Measurements from ENCODE around the gene ERICH6B. TPM values are rescaled to one million over a fixed set of nuclear protein-coding genes. Genes with fewer than 3 reads are reported as not detected.

Gene ERICH6B
- total and polyA plus RNA-seq, 5 donors: not detected

- Histone ChIP-seq H3K27me3 (ENCODE audit: control insufficient read depth, insufficient read depth) (no peaks in the 10 kb centered on the region), H3K4me1 (ENCODE audit: control insufficient read depth, insufficient read depth, low read length) (no peaks in the 10 kb centered on the region), H3K27ac (ENCODE audit: low read length) (no peak overlapping the region), H3K9me3 (ENCODE audit: control insufficient read depth, low read length) (no peaks in the 10 kb centered on the region), H3K4me3 (ENCODE audit: low read length) (no peak overlapping the region)
- intact Hi-C loops (cut with DNase I): no loop called here
- 63% methylated on average over 1 of the region's 1 CpG for WGBS
- no peak for ATAC-seq
- no peak for DNase-seq
Measured at GRCh38 chr13:45575830-45576180, 39.7 kb downstream of the ERICH6B start.

- H3K27ac ChIP-seq (ENCODE audit: low read length): no peak overlapping the region
- no peak for DNase-seq
- no peaks in the 10 kb centered on the region for H3K27me3 ChIP-seq (ENCODE audit: control insufficient read depth, insufficient read depth)
- H3K4me3 ChIP-seq (ENCODE audit: low read length): no peak overlapping the region
- intact Hi-C loops (cut with DNase I): no loop called here
- no peaks in the 10 kb centered on the region for H3K9me3 ChIP-seq (ENCODE audit: control insufficient read depth, low read length)
- WGBS: 85% methylated on average over 16 of the region's 16 CpGs
- no peak for ATAC-seq
- H3K4me1 ChIP-seq (ENCODE audit: control insufficient read depth, insufficient read depth, low read length): no peaks in the 10 kb centered on the region
Measured at GRCh38 chr13:45575146-45575829, 40.3 kb downstream of the ERICH6B start.

GRCh38 chr13:45565331-45565730 lies 50.2 kb downstream of the ERICH6B start:
- intact Hi-C loops (cut with DNase I): no loop called here
- no peaks in the 10 kb centered on the region for H3K4me1 ChIP-seq (ENCODE audit: control insufficient read depth, insufficient read depth, low read length)
- H3K4me3 ChIP-seq (ENCODE audit: low read length): no peak overlapping the region
- no peak for ATAC-seq
- no peak overlapping the region for H3K27ac ChIP-seq (ENCODE audit: low read length)
- no peaks in the 10 kb centered on the region for H3K27me3 ChIP-seq (ENCODE audit: control insufficient read depth, insufficient read depth)
- H3K9me3 ChIP-seq (ENCODE audit: control insufficient read depth, low read length): no peaks in the 10 kb centered on the region
- DNase-seq: no peak

GRCh38 chr13:45564133-45564776 lies 51.3 kb downstream of the ERICH6B start:
- WGBS: 45% methylated on average over 3 of the region's 3 CpGs
- no peak for ATAC-seq

DNA sequence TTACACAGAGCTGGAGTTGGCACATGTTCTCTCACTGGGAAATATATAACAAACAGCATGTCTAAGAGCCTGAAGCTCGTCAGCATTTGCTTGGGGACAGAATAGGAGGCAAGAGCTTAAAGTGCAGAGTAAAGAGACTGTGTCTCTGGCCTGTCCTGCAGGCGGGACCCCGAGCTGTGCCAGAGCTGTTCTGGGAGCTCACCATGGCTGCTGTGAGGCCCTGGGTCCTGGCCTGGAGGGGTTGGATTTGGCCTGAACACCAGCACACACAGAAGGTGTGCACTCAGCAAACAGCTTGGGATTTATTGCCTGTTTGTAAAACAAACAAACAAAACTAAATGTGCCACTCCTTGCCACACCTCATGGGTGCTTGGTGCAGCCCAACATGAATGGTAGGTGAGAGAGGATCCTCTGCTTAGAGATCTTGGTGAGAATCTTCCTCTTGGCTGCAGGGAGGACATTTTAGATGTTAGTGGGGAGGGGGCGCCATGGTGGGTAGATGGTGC lies 60.9 kb downstream of the ERICH6B start:
- WGBS: 89% methylated on average over 4 of the region's 4 CpGs
- ATAC-seq: no peak
- Histone ChIP-seq H3K27me3 (ENCODE audit: control insufficient read depth, insufficient read depth) (no peaks in the 10 kb centered on the region), H3K4me3 (ENCODE audit: low read length) (no peak overlapping the region), H3K4me1 (ENCODE audit: control insufficient read depth, insufficient read depth, low read length) (no peaks in the 10 kb centered on the region), H3K27ac (ENCODE audit: low read length) (no peak overlapping the region), H3K9me3 (ENCODE audit: control insufficient read depth, low read length) (no peaks in the 10 kb centered on the region)
- intact Hi-C loops (cut with DNase I): no loop called here
- DNase-seq: no peak

More at GRCh38 chr13:45564133-45564776, 51.3 kb downstream of the ERICH6B start:
- Histone ChIP-seq H3K4me3 (ENCODE audit: low read length) (no peak overlapping the region), H3K9me3 (ENCODE audit: control insufficient read depth, low read length) (no peaks in the 10 kb centered on the region), H3K27ac (ENCODE audit: low read length) (no peak overlapping the region), H3K27me3 (ENCODE audit: control insufficient read depth, insufficient read depth) (no peaks in the 10 kb centered on the region), H3K4me1 (ENCODE audit: control insufficient read depth, insufficient read depth, low read length) (no peaks in the 10 kb centered on the region)
- intact Hi-C loops (cut with DNase I): no loop called here
- no peak for DNase-seq

- no peak for DNase-seq
- intact Hi-C loops (cut with DNase I): no loop called here
- Histone ChIP-seq H3K9me3 (ENCODE audit: control insufficient read depth, low read length) (no peaks in the 10 kb centered on the region), H3K27me3 (ENCODE audit: control insufficient read depth, insufficient read depth) (no peaks in the 10 kb centered on the region), H3K4me1 (ENCODE audit: control insufficient read depth, insufficient read depth, low read length) (no peaks in the 10 kb centered on the region), H3K4me3 (ENCODE audit: low read length) (no peak overlapping the region), H3K27ac (ENCODE audit: low read length) (no peak overlapping the region)
- ATAC-seq: no peak
- WGBS: 53% methylated on average over 6 of the region's 6 CpGs
Measured at GRCh38 chr13:45548281-45548680, 67.3 kb downstream of the ERICH6B start.

GRCh38 chr13:45546410-45546765 lies 69.2 kb downstream of the ERICH6B start:
- DNase-seq (no peak), ATAC-seq (no peak)
- H3K4me1 ChIP-seq (ENCODE audit: control insufficient read depth, insufficient read depth, low read length): no peaks in the 10 kb centered on the region
- H3K27me3 ChIP-seq (ENCODE audit: control insufficient read depth, insufficient read depth): no peaks in the 10 kb centered on the region
- intact Hi-C loops (cut with DNase I): no loop called here
- 84% methylated on average over 8 of the region's 8 CpGs for WGBS
- no peaks in the 10 kb centered on the region for H3K9me3 ChIP-seq (ENCODE audit: control insufficient read depth, low read length)
- H3K4me3 ChIP-seq (ENCODE audit: low read length): no peak overlapping the region
- H3K27ac ChIP-seq (ENCODE audit: low read length): no peak overlapping the region

GRCh38 chr13:45545686-45546409 lies 69.7 kb downstream of the ERICH6B start:
- H3K27me3 ChIP-seq (ENCODE audit: control insufficient read depth, insufficient read depth): no peaks in the 10 kb centered on the region
- no peak overlapping the region for H3K4me3 ChIP-seq (ENCODE audit: low read length)
- DNase-seq (no peak), ATAC-seq (no peak)
- no peaks in the 10 kb centered on the region for H3K4me1 ChIP-seq (ENCODE audit: control insufficient read depth, insufficient read depth, low read length)
- no peaks in the 10 kb centered on the region for H3K9me3 ChIP-seq (ENCODE audit: control insufficient read depth, low read length)
- WGBS: 70% methylated on average over 6 of the region's 6 CpGs
- no peak overlapping the region for H3K27ac ChIP-seq (ENCODE audit: low read length)
- intact Hi-C loops (cut with DNase I): no loop called here

DNA sequence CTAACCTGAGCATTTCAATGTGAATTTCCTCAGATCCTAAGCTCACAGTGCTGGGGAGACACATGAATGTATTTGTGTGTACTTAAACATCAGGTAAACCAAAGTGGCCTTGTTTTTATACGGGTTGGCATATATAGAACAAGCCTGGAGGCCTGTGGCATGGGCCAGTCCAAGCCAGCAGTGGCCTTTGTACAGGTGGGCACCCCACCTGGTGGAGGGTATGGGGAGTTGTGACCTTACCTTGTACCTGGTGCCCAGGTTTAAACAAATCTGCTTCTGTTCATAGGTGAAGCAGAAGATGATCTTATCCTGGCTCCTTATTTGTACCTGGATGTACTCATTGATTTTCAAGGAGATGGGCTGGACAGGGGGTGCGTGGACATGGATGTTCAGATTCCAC lies 71.0 kb downstream of the ERICH6B start:
- DNase-seq: no peak
- Histone ChIP-seq H3K9me3 (ENCODE audit: control insufficient read depth, low read length) (no peaks in the 10 kb centered on the region), H3K27ac (ENCODE audit: low read length) (no peak overlapping the region), H3K4me3 (ENCODE audit: low read length) (no peak overlapping the region), H3K27me3 (ENCODE audit: control insufficient read depth, insufficient read depth) (no peaks in the 10 kb centered on the region), H3K4me1 (ENCODE audit: control insufficient read depth, insufficient read depth, low read length) (no peaks in the 10 kb centered on the region)
- WGBS: 87% methylated on average over 2 of the region's 2 CpGs
- ATAC-seq: no peak
- intact Hi-C loops (cut with DNase I): no loop called here

DNA sequence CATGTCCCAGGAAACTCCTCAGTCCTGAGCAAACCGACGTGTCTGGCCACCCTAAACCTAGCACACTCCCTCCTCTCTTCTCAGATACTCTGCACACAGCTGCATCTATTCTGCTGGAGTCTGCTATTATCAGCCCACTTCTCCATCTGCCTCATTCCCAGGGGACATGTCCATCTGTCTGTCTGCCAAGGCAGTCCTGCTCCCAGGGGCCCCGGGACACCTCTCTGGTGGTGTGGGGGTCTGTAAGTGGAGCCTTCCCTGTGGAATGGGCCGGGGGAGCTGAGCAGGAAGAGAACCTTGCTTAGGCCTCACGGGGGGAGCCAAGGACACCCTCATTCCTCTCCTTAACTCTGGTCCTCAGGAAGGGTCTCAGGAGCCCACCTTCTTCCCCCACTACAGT lies 72.7 kb downstream of the ERICH6B start:
- no peaks in the 10 kb centered on the region for H3K27me3 ChIP-seq (ENCODE audit: control insufficient read depth, insufficient read depth)
- H3K9me3 ChIP-seq (ENCODE audit: control insufficient read depth, low read length): no peaks in the 10 kb centered on the region
- no peaks in the 10 kb centered on the region for H3K4me1 ChIP-seq (ENCODE audit: control insufficient read depth, insufficient read depth, low read length)
- intact Hi-C loops (cut with DNase I): no loop called here
- no peak overlapping the region for H3K27ac ChIP-seq (ENCODE audit: low read length)
- ATAC-seq: no peak
- 78% methylated on average over 5 of the region's 5 CpGs for WGBS
- H3K4me3 ChIP-seq (ENCODE audit: low read length): no peak overlapping the region
- no peak for DNase-seq

DNA sequence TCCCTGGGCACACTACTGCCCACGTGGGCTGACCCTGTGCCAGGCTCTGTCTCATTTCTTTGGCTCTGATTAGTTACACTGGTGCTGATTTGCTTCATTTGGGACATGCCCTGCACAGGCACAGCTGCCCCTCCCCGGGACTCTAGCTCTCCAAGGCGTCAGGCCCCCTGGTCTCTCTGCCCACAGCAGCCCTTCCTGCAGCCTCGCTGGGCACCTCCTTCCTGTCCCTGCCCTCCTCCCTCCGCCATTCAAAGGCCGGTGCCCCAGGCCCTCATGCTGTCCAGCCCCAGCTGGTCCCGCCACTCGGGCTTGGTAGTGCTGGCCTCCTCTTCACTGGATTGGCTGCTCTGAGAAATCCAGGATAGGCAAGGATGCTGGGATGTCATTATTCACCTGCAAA lies 73.1 kb downstream of the ERICH6B start:
- Histone ChIP-seq H3K9me3 (ENCODE audit: control insufficient read depth, low read length) (no peaks in the 10 kb centered on the region), H3K27me3 (ENCODE audit: control insufficient read depth, insufficient read depth) (no peaks in the 10 kb centered on the region), H3K27ac (ENCODE audit: low read length) (no peak overlapping the region), H3K4me1 (ENCODE audit: control insufficient read depth, insufficient read depth, low read length) (no peaks in the 10 kb centered on the region), H3K4me3 (ENCODE audit: low read length) (no peak overlapping the region)
- WGBS: 82% methylated on average over 8 of the region's 8 CpGs
- intact Hi-C loops (cut with DNase I): no loop called here
- DNase-seq: no peak
- ATAC-seq: no peak

Data from right cardiac atrium (tissue), 5 donors.